Stimulated activated CD4-positive, alpha-beta T cell treated with anti-CD3 and anti-CD28 coated beads, Interleukin-1b, Interleukin-23, amount 100 ng/mL, for 48 hours (primary cell): Measurements from ENCODE around the gene PNMA8C.
"Not testable (repeated sequence)": the region's sequence is repeated elsewhere in the genome, so short reads cannot be mapped to it uniquely, and the experiment has no call there.

Source experiments
- DNase-seq: peaks from one replicate; pipeline ENCODE4 v3.0.0-alpha.2; 2020

Gene PNMA8C

DNA sequence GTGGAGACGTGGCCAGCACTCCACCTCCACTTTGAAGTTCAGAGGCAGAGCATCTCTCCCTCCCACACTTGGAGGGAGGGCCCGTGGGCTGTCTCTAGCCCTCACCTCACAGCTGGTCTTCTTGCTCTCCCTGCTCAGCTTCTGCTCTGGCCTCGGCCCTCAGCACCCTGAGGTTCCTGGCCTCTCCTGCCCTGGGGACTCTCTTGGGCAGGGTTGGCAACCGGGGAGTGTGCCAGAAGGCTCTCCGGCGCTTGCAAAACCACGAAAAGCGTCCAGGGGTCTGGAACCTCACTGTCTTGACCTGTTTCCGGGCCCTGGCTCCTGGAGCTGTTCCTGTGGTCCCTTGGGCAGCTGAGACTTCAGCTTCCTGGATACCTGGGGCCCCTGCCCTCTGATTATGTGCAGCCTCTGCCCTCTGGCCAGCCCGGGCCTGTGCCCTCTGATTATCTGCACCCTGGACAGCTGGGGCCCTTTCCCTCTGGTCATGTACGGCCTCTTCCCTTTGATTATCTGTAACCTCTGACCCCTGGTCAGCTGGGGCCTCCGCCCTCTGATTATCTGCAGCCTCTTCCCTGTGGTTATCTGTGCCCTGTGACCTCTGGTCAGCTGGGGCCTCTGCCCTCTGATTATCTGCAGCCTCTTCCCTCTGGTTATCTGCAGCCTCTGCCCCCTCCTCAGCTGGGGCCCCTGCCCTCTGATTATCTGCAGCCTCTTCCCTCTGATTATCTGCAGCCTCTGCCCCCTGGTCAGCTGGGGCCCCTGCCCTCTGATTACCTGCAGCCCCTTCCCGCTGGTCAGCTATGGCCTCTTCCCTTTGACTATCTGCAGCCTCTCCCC, 17.4 kb downstream of the PNMA8C start:
- DNase-seq: no peak

DNA sequence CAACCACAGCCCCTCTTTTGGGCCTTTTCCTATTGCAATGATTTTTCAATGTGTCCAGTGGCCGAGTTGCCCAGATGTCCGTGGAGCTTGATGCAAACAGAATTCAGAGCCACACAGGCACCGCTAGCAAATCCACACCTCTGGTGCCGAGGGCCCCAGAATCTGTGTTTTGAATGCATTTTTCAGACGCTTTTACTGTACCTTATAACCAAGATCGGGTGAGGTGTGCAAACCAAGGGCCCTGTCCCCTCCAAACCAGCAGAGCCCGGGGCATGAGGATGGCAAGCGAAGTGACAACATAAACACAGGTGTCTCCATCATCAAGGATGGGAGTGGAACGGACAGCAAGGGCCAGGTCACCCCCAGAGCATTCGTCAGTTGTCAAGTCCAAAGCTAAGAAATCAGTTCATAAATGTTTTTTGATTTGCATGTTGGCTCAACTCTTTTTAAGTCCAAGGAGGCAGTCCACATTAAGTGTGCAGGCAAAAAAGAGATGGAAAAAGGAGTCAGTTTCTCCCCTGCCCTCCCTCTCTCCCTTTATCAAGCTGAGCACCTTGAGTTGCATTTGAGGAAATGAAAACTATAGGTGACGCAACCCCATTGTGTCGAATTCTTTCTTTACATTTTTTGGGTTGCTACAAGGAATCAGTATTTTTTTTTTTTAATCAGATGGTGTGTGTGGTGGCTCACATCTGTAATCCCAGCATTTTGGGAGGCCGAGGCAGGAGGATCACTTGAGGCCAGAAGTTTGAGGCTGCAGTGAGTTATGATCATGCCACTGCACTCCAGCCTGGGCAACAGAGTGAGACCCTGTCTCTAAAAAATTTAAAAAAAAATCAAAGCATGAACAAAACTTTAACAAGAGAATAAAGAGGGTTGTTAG, 18.3 kb downstream of the PNMA8C start:
- DNase-seq: no peak

DNA sequence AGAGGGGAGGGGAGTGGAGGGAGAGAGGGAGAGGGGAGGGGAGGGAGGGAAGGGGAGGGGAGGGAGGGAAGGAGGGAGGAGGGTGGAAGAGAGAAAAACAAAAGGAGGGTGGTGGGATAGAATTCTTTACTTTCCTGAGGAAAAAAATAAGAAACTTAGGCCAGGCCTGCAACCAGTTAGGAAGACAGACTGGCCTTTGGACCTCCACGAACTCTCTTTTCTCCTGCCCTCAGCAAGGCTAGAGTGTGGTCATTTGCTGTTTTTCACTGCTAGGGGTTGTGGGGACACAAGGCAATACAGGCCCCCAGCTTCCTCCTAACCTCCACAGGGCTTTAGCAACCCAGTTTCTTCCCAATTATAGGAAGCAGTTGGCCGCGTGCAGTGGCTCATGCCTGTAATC, 19.5 kb downstream of the PNMA8C start:
- DNase-seq: no peak

DNA sequence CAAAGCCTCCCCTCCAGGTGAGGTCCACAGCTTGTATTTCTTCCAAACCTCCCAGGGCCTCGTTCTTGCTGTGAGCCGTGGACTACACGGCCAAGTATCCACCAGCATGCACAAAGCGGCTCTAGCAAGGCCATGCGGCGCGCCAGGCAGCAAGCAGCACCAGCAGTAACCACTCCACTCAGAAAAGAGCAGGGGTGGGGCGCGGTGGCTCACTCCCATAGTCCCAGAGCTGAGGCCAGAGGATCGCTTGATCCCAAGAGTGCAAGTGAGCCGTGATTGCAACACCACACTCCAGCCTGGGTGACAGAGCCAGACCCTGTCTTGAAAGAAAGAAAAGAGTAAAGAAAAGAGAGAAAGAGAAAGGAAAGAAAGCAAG, 20.1 kb downstream of the PNMA8C start:
- DNase-seq: no peak

DNA sequence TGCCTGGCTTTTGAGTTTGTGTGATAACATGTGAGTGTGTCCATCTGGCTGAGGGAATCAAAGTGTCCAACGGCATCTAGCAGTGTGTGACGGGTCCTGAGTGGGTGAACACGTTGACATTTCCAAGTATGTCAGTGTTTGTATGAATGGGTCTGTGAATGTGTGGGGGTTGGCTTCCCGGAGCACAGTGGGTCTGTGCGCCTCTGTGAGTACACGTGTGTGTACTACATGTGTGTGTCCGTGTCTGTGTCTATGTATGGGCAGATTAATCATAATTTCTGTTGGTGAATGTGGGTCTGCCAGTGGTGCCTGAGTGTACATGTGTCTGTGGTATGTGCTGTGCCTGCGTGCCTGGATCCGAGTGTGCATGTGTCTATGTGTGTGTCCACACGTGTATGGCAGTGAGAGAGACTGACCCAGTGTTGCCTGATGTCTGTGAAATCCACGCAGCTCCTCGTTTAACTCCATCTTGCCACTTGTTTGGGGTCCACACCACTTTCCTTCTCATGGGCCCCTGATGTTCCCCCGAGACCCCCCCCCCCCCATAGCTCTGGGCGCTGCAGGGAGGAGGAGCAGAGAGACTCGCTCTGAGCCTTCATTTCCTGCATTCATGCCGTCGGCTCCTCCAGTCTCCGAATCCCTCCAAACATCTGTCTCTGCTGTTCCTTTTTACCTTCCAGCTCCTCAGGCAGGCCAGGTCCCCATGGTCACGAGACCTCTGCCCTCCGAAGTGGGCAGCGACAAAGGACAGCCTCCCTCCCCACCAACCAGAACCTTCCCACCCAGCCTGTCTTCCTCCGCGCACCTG, 20.7 kb downstream of the PNMA8C start:
- no peak for DNase-seq

DNA sequence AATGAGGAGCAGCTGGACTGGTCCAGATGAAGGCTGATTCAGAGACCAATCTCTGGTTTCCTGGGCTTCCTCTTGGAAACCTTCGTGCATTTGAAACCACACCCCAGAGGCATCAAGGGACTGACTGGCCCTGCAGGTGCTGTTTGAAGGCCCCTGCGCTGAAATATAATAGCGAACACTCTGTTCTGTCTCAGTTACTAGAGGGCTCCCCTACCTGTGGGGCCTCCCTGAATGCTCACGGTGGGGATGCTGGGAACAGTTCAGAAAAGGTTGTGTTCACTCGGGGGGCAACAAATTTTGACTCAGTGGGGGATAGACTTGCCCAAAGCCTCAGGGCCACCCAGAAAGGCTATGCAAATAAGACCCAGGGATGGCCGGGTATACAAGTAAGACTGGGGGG, 21.8 kb downstream of the PNMA8C start:
- DNase-seq: no peak

DNA sequence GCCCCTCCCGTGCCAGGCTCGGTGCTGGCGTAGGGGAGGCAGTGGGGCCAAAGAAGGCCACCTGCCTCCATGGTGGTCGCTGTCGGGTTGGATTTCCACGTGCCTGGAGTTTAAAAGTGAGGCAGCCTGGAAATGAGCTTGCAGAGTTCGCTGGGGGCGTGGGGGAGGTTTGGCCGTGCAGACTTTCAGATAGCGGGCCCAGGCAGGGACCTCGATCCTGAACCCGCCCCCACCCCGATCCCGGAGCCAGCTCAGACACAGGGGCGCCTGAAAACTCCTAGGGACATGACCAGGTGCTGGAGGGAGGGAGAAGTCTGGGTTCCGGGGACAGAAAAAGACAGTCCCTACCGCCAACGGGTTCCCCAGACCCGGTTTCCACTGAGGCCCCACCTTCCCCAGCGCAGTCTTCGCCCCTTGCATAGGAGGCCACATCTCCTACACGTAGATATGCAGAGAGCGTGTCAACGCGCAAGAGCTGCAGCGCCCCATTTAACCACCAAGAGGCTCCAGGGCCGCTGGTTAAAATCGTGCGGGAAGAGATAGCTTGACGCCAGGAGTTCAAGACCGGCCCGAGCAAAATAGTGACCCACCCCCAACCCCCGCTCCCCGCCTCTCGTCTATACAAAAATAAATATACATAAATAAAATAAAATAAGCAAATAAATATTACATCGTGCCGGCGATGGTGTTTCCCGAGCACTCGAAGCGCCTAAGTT, 23.8 kb downstream of the PNMA8C start:
- DNase-seq: peak; percentile 31

DNA sequence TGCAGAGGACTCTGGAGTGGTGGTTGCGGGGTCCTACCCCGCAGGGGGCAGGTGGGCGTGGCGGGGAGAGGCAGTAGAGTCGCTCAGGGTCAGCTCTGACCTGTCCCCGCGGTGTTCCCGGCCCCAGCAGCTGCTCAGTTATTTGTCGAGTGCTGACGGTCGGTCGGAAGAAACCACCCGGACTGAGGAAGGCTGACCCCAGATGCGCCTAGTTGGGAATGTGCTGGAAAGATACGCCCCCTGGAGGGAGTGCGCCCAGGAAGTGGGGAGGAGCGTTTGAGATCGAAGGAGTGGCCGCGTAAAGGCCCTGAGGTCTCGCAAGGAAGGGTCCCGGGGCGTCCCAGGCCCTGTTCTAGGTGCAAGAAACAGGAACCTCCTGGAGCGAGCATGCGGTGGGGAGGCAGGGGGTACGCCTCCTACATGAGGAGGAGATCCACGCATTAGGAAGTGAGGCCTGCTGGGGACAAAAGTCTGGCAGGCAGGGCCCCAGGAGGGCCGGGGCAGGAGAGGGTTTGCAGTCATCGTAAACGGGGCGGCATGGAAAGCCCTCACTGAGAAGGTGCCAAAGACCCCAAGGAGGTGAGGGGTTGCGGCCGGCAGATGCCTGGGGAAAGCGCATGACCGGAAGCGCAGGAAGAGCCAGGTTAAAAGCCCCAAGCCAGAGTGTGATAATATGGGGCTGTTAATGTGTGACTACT, 24.5 kb downstream of the PNMA8C start:
- DNase-seq: no peak

DNA sequence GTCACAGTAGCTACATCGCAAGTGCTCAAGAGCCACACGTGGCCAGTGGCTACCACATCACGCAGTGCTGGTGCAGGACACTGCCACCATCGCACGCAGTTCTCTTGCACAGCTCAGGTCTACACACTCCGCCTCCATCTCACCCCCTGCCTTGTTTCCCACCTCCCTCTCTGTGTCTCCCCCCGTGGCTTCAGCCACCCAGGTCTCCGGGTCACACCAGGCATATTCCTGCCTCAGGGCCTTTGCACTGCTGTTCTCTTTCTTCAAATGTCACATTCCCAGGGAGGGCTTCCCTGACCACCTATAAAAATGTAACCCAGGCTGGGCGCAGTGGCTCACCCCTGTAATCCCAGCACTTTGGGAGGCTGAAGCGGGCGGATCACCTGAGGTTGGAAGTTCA, 26.0 kb downstream of the PNMA8C start:
- DNase-seq: no peak

DNA sequence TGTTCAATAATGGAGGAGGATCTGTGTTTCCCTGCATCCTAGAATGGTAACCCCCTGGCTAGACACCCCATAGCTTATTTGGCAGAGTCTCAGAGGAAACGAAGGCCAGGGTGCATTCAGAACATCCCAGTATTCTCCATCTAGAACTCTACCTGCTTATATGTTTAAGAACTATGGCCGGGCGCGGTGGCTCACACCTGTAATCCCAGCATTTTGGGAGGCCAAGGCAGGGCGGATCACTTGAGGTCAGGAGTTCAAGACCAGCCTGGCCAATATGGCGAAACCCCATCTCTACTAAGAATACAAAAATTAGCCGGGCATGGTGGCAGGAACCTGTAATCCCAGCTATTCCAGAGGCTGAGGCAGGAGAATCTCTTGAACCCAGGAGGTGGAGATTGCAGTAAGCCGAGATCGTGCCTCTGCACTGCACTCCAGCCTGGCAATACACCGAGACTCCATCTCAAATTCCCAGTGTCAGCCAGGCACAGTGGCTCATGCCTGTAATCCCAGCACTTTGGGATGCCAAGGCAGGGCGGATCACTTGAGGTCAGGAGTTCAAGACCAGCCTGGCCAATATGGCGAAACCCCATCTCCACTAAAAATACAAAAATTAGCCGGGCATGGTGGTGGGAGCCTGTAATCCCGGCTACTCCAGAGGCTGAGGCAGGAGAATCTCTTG, 30.8 kb downstream of the PNMA8C start:
- not testable (repeated sequence) for DNase-seq

DNA sequence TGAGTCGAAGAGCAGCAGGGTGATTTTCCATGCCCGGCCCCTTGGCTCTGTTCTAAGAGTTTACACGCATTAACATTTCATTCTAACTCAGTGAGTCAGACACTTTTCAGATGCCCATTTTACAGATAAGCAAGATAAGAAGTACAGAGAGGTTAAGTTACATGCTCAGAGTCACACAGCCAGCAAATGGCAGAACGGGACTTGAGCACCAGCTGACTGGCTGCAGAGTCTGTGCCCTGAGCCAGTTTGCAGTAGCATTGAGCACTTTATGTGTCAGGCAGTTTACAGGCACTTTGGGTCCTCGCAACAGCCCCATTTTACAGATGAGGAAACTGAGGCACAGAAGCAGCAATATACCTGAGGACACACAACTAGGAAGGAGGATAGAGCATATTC, 34.3 kb downstream of the PNMA8C start:
- no peak for DNase-seq

DNA sequence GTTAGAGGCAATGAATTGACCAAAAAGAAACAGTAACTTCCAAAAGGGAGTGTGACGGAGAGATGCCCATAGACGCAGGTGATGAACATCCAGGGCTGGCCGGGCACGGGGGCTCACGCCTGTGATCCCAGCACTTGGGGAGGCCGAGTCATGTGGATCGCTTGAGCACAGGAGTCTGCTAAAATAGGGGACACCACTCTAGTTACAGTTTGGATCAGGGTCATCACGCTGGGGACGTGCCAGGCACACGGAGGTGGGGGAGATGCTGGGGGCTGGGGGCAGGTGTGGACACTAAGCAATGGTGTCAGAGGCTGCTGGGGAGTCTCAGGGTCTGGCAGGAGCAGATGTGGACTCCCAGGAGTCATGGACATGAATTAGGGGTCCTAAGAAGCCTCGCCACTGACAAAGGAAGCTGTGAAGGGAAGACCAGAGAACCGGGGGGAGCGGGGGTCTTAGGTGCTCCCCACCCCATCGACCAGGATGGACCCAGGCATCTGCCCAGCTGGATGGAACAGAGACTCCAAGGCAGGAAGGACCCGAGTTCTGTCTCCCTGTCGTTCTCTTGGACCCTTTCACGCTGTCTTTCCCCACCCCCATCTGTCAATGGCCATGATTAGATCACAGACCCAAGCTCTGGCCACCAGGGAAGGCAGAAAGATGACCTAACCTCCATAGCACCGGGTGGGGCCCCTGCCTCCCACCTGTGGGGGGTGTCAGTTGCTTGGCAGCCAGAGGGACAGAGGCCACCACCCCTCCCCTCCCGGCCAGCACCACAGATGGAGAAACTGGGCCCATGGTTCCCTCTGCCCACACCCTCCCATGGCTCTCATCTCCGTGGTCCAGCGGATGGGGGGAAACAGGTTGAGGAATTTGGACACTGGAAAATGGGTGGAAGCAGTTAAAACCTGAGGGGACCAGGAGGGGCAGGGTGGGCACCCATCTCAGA, 35.0 kb downstream of the PNMA8C start:
- DNase-seq: no peak

DNA sequence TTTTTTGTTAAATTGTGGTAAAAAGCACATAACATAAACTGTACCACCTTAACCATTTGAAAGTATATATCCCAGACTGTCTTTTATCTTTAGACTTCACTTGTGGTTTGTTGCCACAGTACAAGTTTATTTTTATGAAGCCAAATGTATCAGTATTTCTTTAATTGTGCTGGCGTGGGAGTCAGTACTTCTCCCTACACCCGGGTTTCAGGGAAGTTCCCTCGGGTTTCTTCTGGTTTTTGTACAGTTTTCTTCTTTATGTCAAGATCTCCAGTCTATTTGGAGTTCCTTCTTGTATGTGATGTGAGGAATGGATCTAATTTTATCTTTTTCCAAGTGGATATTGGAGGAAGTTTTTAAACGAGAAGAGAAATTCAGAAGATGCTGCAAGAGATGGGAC, 35.9 kb downstream of the PNMA8C start:
- no peak for DNase-seq

DNA sequence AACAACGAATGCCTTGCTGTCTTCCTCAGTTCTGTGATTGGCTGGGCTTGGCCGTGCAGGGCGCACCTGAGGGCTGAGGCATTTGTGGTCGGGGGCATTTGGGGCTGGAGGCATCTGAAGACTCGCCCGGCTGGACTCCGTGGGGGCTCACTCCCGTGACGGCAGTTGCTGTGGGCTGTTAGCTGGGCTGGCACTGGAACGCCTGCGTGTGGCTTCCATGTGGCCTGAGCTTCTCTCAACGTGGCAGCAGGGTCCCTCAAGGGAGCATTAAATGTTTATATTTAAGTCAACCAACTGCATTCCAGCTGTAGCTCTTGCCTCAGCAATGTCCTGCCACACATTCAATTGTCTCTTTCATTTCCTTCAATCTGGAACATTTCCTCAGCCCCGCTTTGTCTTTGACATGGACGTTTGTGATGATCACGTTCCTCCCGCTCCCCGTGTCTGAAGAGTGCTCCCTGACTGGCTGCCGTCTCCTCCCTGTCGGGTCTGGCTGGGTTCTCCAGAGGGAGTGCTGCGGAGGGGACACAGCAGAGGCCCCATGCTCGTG, 36.4 kb downstream of the PNMA8C start:
- no peak for DNase-seq

DNA sequence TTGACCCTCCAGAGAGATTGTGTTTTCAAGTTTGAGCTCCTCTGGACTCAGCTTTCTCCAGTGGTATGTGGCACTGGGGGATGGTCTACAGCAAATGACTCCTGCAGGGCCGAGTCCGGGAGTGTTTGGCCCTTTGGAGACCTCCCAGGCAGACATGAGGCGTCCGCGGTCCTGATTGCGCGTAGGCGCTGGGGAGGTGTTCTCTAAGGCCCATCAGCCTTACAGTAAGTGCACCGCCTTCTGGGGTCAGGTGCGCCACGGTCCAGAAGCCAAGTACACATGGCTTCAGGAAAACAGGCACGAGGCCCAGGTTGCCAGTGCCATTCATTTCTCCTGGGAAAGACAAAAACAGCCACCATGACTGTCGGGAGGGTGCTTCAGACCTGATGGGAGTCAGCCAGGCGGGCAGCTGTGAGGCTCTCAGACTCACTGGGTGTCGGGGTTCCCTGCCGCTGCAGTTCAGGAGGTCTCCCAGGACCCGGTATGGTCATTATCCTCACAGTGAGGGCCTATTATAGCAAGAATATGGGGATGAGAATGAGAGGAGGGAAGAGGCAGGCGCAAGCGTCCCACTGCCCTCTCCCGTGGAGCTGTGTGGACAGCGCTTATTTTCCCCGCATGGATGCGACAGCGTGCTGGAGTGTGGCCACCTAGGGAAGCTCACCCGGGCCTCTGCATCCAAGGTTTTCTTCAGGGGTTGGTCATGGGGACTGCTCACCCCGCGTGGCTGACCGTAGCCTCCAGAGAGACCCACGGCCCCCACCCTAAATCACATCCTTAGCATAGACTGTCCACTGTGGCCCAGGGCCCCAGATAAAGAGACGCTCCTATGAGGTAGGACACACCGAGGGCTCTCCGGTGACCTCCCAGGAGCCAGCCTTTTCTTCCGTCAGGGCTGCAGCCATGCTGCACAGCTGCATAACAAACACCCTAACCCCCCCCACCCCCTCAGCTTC, 37.2 kb downstream of the PNMA8C start:
- DNase-seq: no peak

DNA sequence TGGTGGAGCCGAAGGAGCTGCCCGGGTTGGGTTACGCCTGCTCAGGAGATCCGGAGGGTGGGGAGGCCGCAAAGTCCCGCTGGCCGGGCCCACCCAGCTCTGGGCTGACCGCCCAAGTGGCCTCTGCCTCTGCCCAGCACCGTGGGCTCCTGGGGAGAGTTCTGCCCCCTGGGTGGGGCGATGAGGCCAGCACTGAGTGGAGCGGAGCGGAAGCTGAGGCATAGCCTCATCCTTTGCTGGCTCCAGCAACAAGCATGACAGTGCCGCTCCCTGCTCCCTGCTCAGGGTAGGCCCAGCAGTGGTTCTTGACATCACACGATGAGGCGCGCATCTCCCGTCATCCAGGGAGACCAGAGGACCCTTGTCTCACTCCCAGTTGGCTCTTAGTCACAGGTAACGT, 37.9 kb downstream of the PNMA8C start:
- no peak for DNase-seq

DNA sequence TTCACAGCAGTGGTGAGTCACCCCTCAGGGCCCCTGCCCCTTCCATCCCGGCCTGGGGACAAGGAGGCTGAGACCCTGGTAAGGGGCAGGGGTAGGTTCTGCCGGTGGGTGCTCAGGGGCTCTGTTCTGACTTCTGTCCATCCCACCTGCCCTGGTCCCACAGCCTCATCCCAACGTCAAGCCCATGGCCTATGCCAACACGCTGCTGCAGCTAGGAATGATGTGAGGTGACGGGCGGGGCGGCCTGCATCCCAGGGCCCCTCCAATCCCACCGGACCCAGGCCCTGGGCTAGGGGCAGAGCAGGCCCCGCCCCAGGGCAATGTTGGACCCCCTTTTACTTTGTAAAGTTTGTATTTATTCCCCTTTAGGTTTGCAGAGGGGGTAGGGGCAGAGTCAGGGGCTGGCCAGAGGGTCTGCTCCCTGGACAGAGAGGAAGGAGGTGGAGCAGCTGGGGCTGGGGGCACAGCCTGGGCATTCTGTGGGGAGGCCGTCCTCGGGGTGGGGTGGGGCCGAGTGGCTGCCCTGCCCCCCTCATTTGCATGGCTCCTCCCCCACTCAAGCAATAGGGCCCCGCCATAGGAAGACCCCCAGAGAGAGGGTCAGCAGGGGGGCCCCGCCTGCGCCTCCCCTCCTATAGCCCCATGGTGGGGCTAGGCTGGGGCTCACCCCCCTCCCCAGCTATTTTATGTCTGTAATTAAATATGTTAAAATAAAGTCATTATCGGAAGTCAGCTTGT, 38.4 kb downstream of the PNMA8C start:
- no peak for DNase-seq
